Spinal cord (tissue), 10 donors: Measurements from ENCODE around the gene SERPINF2. TPM values are rescaled to one million over a fixed set of nuclear protein-coding genes. Genes with fewer than 3 reads are reported as not detected.
A peak's percentile ranks its signal among the peaks of the same experiment; 100 is the strongest.

Experiments used
- DNase-seq, 6 donors: peaks; one replicate each; pipeline versions ENCODE4 v3.0.0 to v3.0.0-alpha.2; 2013 to 2015; ENCODE audit warnings: low spot score in 6 of 6, low read depth in 4 of 6
- H3K27ac ChIP-seq: one replicate; pipeline ENCODE4 v1.5.1; 2013; ENCODE audit warnings: low read depth, low read length, control low read depth
- H3K27me3 ChIP-seq: one replicate; pipeline ENCODE4 v1.6.1; 2013; ENCODE audit warnings: low read length; ENCODE audit not compliant: control insufficient read depth, insufficient read depth
- H3K36me3 ChIP-seq: one replicate; pipeline ENCODE4 v1.6.1; 2013; ENCODE audit warnings: low read length; ENCODE audit not compliant: control insufficient read depth, insufficient read depth
- H3K4me1 ChIP-seq: one replicate; pipeline ENCODE4 v1.6.1; 2013; ENCODE audit warnings: low read length; ENCODE audit not compliant: control insufficient read depth, insufficient read depth
- H3K4me3 ChIP-seq: one replicate; pipeline ENCODE4 v1.5.1; 2013; ENCODE audit warnings: low read depth, low read length, control low read depth
- H3K9me3 ChIP-seq: one replicate; pipeline ENCODE4 v1.6.1; 2013; ENCODE audit warnings: low read length; ENCODE audit not compliant: control insufficient read depth, insufficient read depth
- WGBS: methylation state at CpG from one replicate; pipeline ENCODE4 v1.1.5; 2013; ENCODE audit warnings: missing lambda C conversion rate; ENCODE audit not compliant: insufficient coverage; 5-methylcytosine and 5-hydroxymethylcytosine counted together
- polyA plus RNA-seq, 2 donors: library from polyadenylated mRNA; unstranded; fragments of 120-200 nt; gene quantifications; one replicate each; pipeline ENCODE4 v1.2.1, GENCODE V29; 2013; ENCODE audit not compliant: insufficient read length in 2 of 2
- total RNA-seq, 2 donors: library from RNA; depleted of rRNA in 1 of 2; stranded (reverse); fragments of 120-200 nt in 1 of 2; fragments of >200 nt in 1 of 2; gene quantifications; one replicate each; pipeline versions ENCODE4 v1.2.3 to v1.2.4, GENCODE V29; 2013 to 2014
- donor health status: healthy.

SERPINF2 gene
- total and polyA plus RNA-seq, 4 donors = 1.2 to 2.1 (median 1.9) TPM; not detected in 1

GRCh38 chr17:1724869-1725641, 17.6 kb upstream of the SERPINF2 start:
- H3K4me1 ChIP-seq = peaks cover 30% of the 10 kb centered on the region
- peaks cover 43% of the 10 kb centered on the region for H3K36me3 ChIP-seq
- 28% methylated on average over 51 of the region's 51 CpGs for WGBS
- no peak for DNase-seq
- peak overlapping the region; percentile 37 for H3K4me3 ChIP-seq
- H3K27ac ChIP-seq = no peak overlapping the region
- no peaks in the 10 kb centered on the region for H3K9me3 ChIP-seq
- H3K27me3 ChIP-seq = no peaks in the 10 kb centered on the region

- Histone ChIP-seq H3K27ac (no peak overlapping the region), H3K4me1 (peaks cover 36% of the 10 kb centered on the region)
- WGBS = 94% methylated on average over 54 of the region's 54 CpGs
Measured at GRCh38 chr17:1725642-1726511, 16.8 kb upstream of the SERPINF2 start.

GRCh38 chr17:1726626-1727257, 15.9 kb upstream of the SERPINF2 start:
- 88% methylated on average over 18 of the region's 18 CpGs for WGBS
- H3K4me3 ChIP-seq = no peak overlapping the region
- no peaks in the 10 kb centered on the region for H3K27me3 ChIP-seq
- H3K4me1 ChIP-seq = peaks cover 36% of the 10 kb centered on the region
- DNase-seq = no peak
- no peaks in the 10 kb centered on the region for H3K9me3 ChIP-seq
- H3K27ac ChIP-seq = no peak overlapping the region
- peaks cover 55% of the 10 kb centered on the region for H3K36me3 ChIP-seq

More at GRCh38 chr17:1725642-1726511, 16.8 kb upstream of the SERPINF2 start:
- no peaks in the 10 kb centered on the region for H3K9me3 ChIP-seq
- no peak overlapping the region for H3K4me3 ChIP-seq
- peaks cover 51% of the 10 kb centered on the region for H3K36me3 ChIP-seq
- no peaks in the 10 kb centered on the region for H3K27me3 ChIP-seq
- DNase-seq = no peak

DNA sequence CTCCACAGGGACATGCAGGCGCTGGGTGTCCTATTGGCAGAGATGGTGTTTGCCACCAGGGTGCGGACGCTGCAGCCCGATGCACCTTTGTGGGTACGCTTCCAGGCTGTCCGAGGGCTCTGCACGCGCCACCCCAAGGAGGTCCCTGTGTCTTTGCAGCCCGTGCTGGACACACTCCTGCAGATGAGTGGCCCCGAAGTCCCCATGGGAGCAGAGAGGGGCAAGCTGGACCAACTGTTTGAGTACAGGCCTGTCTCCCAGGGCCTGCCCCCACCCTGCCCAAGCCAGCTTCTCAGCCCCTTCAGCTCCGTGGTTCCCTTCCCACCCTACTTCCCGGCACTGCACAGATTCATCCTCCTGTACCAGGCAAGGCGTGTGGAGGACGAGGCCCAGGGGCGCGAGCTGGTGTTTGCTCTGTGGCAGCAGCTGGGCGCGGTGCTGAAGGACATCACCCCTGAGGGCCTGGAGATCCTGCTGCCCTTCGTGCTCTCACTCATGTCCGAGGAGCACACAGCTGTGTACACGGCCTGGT, 15.3 kb upstream of the SERPINF2 start:
- peaks cover 58% of the 10 kb centered on the region for H3K36me3 ChIP-seq
- H3K27ac ChIP-seq = no peak overlapping the region

DNA sequence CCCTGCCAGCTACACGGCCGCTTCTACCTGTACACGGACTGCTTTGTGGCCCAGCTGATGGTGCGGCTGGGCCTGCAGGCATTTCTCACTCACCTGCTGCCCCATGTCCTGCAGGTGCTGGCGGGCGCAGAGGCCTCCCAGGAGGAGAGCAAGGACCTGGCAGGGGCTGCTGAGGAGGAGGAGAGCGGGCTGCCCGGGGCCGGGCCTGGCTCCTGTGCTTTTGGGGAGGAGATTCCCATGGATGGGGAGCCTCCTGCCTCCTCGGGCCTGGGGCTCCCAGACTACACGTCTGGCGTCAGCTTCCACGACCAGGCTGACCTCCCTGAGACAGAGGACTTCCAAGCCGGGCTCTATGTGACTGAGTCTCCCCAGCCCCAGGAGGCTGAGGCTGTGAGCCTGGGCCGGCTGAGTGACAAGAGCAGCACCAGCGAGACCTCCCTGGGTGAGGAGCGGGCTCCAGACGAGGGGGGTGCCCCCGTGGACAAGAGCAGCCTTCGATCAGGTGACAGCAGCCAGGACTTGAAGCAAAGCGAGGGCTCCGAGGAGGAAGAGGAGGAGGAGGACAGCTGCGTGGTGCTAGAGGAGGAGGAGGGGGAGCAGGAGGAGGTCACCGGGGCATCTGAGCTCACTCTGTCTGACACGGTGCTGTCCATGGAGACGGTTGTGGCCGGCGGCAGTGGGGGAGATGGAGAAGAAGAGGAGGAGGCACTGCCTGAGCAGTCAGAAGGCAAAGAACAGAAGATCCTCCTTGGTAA, 14.6 kb upstream of the SERPINF2 start:
- Histone ChIP-seq H3K9me3 (no peaks in the 10 kb centered on the region), H3K4me1 (peaks cover 36% of the 10 kb centered on the region), H3K4me3 (no peak overlapping the region), H3K36me3 (peaks cover 66% of the 10 kb centered on the region), H3K27ac (no peak overlapping the region), H3K27me3 (no peaks in the 10 kb centered on the region)
- WGBS = 89% methylated on average over 24 of the region's 28 CpGs
- no peak for DNase-seq

More for the DNA sequence above, 15.3 kb upstream of the SERPINF2 start:
- no peaks in the 10 kb centered on the region for H3K9me3 ChIP-seq
- DNase-seq = no peak
- peaks cover 36% of the 10 kb centered on the region for H3K4me1 ChIP-seq
- WGBS = 95% methylated on average over 21 of the region's 21 CpGs
- no peaks in the 10 kb centered on the region for H3K27me3 ChIP-seq
- no peak overlapping the region for H3K4me3 ChIP-seq

- H3K27me3 ChIP-seq = no peaks in the 10 kb centered on the region
- H3K4me3 ChIP-seq = no peak overlapping the region
- H3K36me3 ChIP-seq = peaks cover 83% of the 10 kb centered on the region
- DNase-seq = no peak
- no peaks in the 10 kb centered on the region for H3K9me3 ChIP-seq
- WGBS = 81% methylated on average over 10 of the region's 15 CpGs
- peaks cover 25% of the 10 kb centered on the region for H3K4me1 ChIP-seq
- peak overlapping the region; percentile 25 for H3K27ac ChIP-seq
Measured at GRCh38 chr17:1729966-1730325, 12.7 kb upstream of the SERPINF2 start.

- WGBS = 76% methylated on average over 32 of the region's 40 CpGs
- DNase-seq = peak in 2 of 6 donors; percentile 52 to 65
- Histone ChIP-seq H3K36me3 (peaks cover 83% of the 10 kb centered on the region), H3K4me1 (peaks cover 19% of the 10 kb centered on the region), H3K27me3 (no peaks in the 10 kb centered on the region), H3K4me3 (no peak overlapping the region), H3K27ac (peak overlapping the region; percentile 60), H3K9me3 (no peaks in the 10 kb centered on the region)
Measured at GRCh38 chr17:1730326-1731193, 12.1 kb upstream of the SERPINF2 start.

DNA sequence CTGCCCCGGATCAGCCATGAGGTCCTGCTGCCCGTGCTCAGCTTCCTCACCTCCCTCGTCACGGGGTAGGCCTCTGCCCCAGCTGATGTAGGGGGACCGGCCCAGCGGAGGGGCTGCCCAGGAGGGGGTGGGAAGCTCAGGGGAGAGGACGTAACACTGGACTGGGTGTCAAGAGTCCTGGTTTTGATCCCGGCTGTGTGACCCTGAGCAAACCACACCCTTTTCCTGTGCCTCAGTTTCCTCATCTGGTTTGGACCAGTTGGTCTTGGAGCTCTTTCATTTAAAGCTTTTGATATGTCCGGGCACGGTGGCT, 11.5 kb upstream of the SERPINF2 start:
- no peaks in the 10 kb centered on the region for H3K9me3 ChIP-seq
- peaks cover 15% of the 10 kb centered on the region for H3K4me1 ChIP-seq
- H3K27me3 ChIP-seq = no peaks in the 10 kb centered on the region
- 85% methylated on average over 4 of the region's 10 CpGs for WGBS
- no peak for DNase-seq
- H3K36me3 ChIP-seq = peaks cover 83% of the 10 kb centered on the region
- H3K4me3 ChIP-seq = no peak overlapping the region
- H3K27ac ChIP-seq = no peak overlapping the region
